Measurements from ENCODE around the gene MEG3.
"Not testable (repeated sequence)": the region's sequence is repeated elsewhere in the genome, so short reads cannot be mapped to it uniquely, and the experiment has no call there.

The MEG3 gene

GRCh38 chr14:100789460-100790417, 36.2 kb upstream of the MEG3 start:
- DNase-seq, result no peak

GRCh38 chr14:100790502-100791347, 35.2 kb upstream of the MEG3 start:
- peak; percentile 70 for DNase-seq

- no peak for DNase-seq
These were observed 34.6 kb upstream of the MEG3 start for GRCh38 chr14:100791348-100791735.

- DNase-seq, result no peak
These were observed 33.9 kb upstream of the MEG3 start for GRCh38 chr14:100791995-100792394.

GRCh38 chr14:100796946-100797345, 29.0 kb upstream of the MEG3 start:
- DNase-seq, result no peak

GRCh38 chr14:100800041-100800440, 25.9 kb upstream of the MEG3 start:
- no peak for DNase-seq

GRCh38 chr14:100801433-100801832, 24.5 kb upstream of the MEG3 start:
- DNase-seq, result not testable (repeated sequence)

GRCh38 chr14:100802179-100802578, 23.7 kb upstream of the MEG3 start:
- no peak for DNase-seq

- DNase-seq, result no peak
These were observed 23.2 kb upstream of the MEG3 start for GRCh38 chr14:100802766-100803165.

GRCh38 chr14:100803226-100803625, 22.7 kb upstream of the MEG3 start:
- no peak for DNase-seq

- DNase-seq, result no peak
These were observed 22.2 kb upstream of the MEG3 start for GRCh38 chr14:100803676-100804075.

GRCh38 chr14:100804138-100804537, 21.8 kb upstream of the MEG3 start:
- no peak for DNase-seq

- DNase-seq, result no peak
These were observed 21.2 kb upstream of the MEG3 start for GRCh38 chr14:100804558-100805309.

GRCh38 chr14:100806386-100806785, 19.5 kb upstream of the MEG3 start:
- no peak for DNase-seq

GRCh38 chr14:100807496-100807895, 18.4 kb upstream of the MEG3 start:
- no peak for DNase-seq

- DNase-seq, result no peak
These were observed 17.8 kb upstream of the MEG3 start for GRCh38 chr14:100807979-100808734.

- no peak for DNase-seq
These were observed 15.5 kb upstream of the MEG3 start for GRCh38 chr14:100810435-100810834.

GRCh38 chr14:100810861-100811461, 15.0 kb upstream of the MEG3 start:
- DNase-seq, result no peak

- DNase-seq, result no peak
These were observed 12.6 kb upstream of the MEG3 start for GRCh38 chr14:100813291-100813690.

GRCh38 chr14:100815478-100816285, 10.2 kb upstream of the MEG3 start:
- no peak for DNase-seq
